ENCODE measurements around the gene MYOZ3. TPM values are rescaled to one million over a fixed set of nuclear protein-coding genes. Genes with fewer than 3 reads are reported as not detected.

MYOZ3 gene
- total and polyA plus RNA-seq, 2 of the 8 experiments (the other 6 are each of a cell fraction or from before 2014, with no cell fraction given) = 9.6 to 19.1 TPM

GRCh38 chr5:150650021-150651006 is 10.7 kb upstream of the MYOZ3 start:
- ChIA-PET CTCF (ENCODE audit: partially characterized antibody) (interaction anchor here (0.5 to 20.1 kb wide), 13 partner anchors 5 to 893 kb away, joined by 3 to 303 read pairs (median 7); partner anchors contain the start of genes MYOZ3 and SYNPO), POLR2A (ENCODE audit: partially characterized antibody) (interaction anchor here (0.7 to 0.9 kb wide), 2 partner anchors 11 to 204 kb away, joined by 3 read pairs; no protein-coding TSS in a partner anchor)
- H3K27me3 ChIP-seq (replicated peaks in 1 of 4; ENCODE audit: control insufficient read depth in 3 of 4, extremely low read depth in 1 of 4, insufficient read depth in 3 of 4, low read length in 3 of 4) = no peaks in the 10 kb centered on the region
- no peak for DNase-seq (ENCODE audit: low read depth in 1 of 2, low spot score in 2 of 2)
- H3K4me3 ChIP-seq (ENCODE audit: extremely low read depth in 1 of 4, insufficient read depth in 2 of 4, low read depth in 3 of 4, low read length in 4 of 4) = no peak overlapping the region
- H2BK120ac ChIP-seq (replicated peaks; ENCODE audit: low read depth, low read length) = no peak overlapping the region
- no peak overlapping the region for H4K5ac ChIP-seq (ENCODE audit: insufficient read length, low read depth, low read length)
- H3K27ac ChIP-seq (ENCODE audit: low read depth, low read length) = no peak overlapping the region; the same call in 1 of the 2 replicates
- 0 out of 2 replicates have a peak overlapping the region, but pooled peaks have one; percentile 14 for H2BK12ac ChIP-seq (ENCODE audit: low read depth, low read length)
- H2AK5ac ChIP-seq (ENCODE audit: low read depth, low read length) = no peak overlapping the region
- TF ChIP-seq RAD21 (IDR thresholded peaks at IDR 0.05 in 1 of 2, conservative IDR thresholded peaks at IDR 0.05 in 1 of 2; ENCODE audit: low read depth in 2 of 2, low read length in 2 of 2) = no peak
- TF ChIP-seq CBX8 (IDR thresholded peaks at IDR 0.05; ENCODE audit: borderline replicate concordance, low read depth, low read length) = no peak
- TF ChIP-seq, protein P1, sequence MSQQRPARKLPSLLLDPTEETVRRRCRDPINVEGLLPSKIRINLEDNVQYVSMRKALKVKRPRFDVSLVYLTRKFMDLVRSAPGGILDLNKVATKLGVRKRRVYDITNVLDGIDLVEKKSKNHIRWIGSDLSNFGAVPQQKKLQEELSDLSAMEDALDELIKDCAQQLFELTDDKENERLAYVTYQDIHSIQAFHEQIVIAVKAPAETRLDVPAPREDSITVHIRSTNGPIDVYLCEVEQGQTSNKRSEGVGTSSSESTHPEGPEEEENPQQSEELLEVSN (IDR thresholded peaks at IDR 0.05) = no peak
- no peak for TF ChIP-seq SRF (IDR thresholded peaks at IDR 0.05; ENCODE audit: low read depth, low read length)
- TF ChIP-seq ATF3 (IDR thresholded peaks at IDR 0.05; ENCODE audit: insufficient read depth, low read depth, low read length) = no peak
- no peak for TF ChIP-seq CREB1 (IDR thresholded peaks at IDR 0.05)
- no peak overlapping the region for H2BK20ac ChIP-seq (ENCODE audit: low read length)
- H3K4me1 ChIP-seq (replicated peaks in 1 of 4; ENCODE audit: control insufficient read depth in 3 of 4, insufficient read depth in 4 of 4, low read length in 3 of 4) = peaks cover 0 to 3% (median 3%) of the 10 kb centered on the region in 4 experiments; a peak in 4 of 7 replicates
- H3K23ac ChIP-seq (ENCODE audit: insufficient read length) = no peak overlapping the region
- H2BK5ac ChIP-seq (ENCODE audit: low read depth, low read length) = no peak overlapping the region
- no peak overlapping the region for H4K8ac ChIP-seq (ENCODE audit: extremely low read depth, insufficient read depth, low read length)
- no peaks in the 10 kb centered on the region for H3K36me3 ChIP-seq (ENCODE audit: control insufficient read depth in 2 of 4, insufficient read depth in 4 of 4, low read length in 3 of 4)
- H3K23me2 ChIP-seq (ENCODE audit: low read depth, low read length) = no peaks in the 10 kb centered on the region
- H4K91ac ChIP-seq (replicated peaks; ENCODE audit: insufficient read length, low read length) = no peak overlapping the region
- H3K18ac ChIP-seq (ENCODE audit: extremely low read depth, low read length) = no peak overlapping the region
- 84% methylated on average over 32 of the region's 38 CpGs; no CpG with 5 or more reads in 1 of the 2 experiments for WGBS, 2 experiments (ENCODE audit: extremely low coverage in 1 of 2, insufficient coverage in 1 of 2, insufficient read length in 1 of 2, insufficient replicate concordance in 2 of 2, low coverage in 1 of 2, low lambda C conversion rate in 2 of 2, missing lambda C conversion rate in 1 of 2)
- H3K14ac ChIP-seq (ENCODE audit: insufficient read length) = no peak overlapping the region
- H3K79me2 ChIP-seq (ENCODE audit: control insufficient read depth in 1 of 2, insufficient read depth in 2 of 2, low read length in 2 of 2) = no peaks in the 10 kb centered on the region
- no peak overlapping the region for H3K4ac ChIP-seq (replicated peaks; ENCODE audit: insufficient read length, low read depth, low read length)
- no peaks in the 10 kb centered on the region for H4K20me1 ChIP-seq (replicated peaks in 1 of 2; ENCODE audit: control insufficient read depth in 1 of 2, insufficient read depth in 2 of 2, low read length in 2 of 2)
- H3K79me1 ChIP-seq (ENCODE audit: low read depth, low read length) = no peaks in the 10 kb centered on the region
- H3K9ac ChIP-seq (replicated peaks in 1 of 4; ENCODE audit: extremely low read depth in 1 of 4, low read depth in 3 of 4, low read length in 3 of 4) = no peak overlapping the region
- no peaks in the 10 kb centered on the region for H3K9me3 ChIP-seq (ENCODE audit: insufficient read depth in 2 of 2, low read depth in 1 of 2, low read length in 1 of 2)
- H2BK15ac ChIP-seq (ENCODE audit: low read length) = no peak overlapping the region
- no peak overlapping the region for H2AFZ ChIP-seq (ENCODE audit: low read length)
- no peak for FAIRE-seq
- H3K56ac ChIP-seq (replicated peaks; ENCODE audit: insufficient read length, low read depth, low read length) = no peak overlapping the region
- no peak overlapping the region for H3K4me2 ChIP-seq (ENCODE audit: insufficient read depth in 1 of 2, low read depth in 2 of 2, low read length in 2 of 2)
